IPS-18c (cell line): Measurements from ENCODE around the gene SCARB2.

Source experiments
- H3K4me3 ChIP-seq: 2 replicates; pipeline ENCODE4 v1.7.0; 2013; ENCODE audit warnings: low read depth, mild to moderate bottlenecking, low read length, moderate library complexity; ENCODE audit not compliant: insufficient read depth
- H3K9me3 ChIP-seq: one replicate; pipeline ENCODE4 v1.6.1; 2013; ENCODE audit warnings: mild to moderate bottlenecking, low read length, moderate library complexity; ENCODE audit not compliant: control insufficient read depth, insufficient read depth

SCARB2 gene

DNA sequence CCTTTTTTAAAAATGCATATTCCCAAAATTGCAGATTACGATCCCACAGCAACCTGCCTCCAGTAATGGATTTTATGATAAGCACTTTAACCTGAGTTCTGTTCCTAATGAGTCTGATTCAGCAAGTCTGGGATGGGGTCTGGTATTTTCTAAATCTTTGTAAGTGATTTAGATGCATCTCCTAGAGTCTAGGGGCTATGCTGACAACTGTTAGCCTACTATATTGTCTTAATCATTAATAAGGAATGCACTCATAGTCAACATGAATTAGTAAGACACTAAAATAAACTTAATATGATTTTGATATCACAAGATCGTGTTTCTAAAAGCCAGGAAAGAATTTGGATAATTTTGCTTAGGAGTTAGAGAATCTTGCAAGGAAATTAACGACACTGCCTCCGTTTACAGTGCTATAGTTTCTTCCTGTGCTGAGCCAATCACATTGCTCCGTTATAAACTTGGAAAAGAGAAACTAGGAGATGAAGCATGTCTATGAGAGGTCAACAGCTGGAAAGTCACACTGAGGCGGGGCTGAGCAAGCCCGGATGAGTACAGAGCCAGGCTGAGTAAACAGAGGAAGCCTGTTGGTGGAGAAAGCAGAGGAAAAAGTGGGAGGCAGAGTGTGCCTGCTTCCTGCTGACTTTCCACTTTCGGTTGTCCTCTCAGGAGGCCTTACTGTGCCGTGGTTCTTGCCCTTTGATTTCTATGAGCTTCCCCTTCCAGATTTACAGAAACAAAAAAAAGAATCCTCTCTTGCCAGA, 5.4 kb downstream of the SCARB2 start:
- no peak overlapping the region for H3K4me3 ChIP-seq
- no peaks in the 10 kb centered on the region for H3K9me3 ChIP-seq

DNA sequence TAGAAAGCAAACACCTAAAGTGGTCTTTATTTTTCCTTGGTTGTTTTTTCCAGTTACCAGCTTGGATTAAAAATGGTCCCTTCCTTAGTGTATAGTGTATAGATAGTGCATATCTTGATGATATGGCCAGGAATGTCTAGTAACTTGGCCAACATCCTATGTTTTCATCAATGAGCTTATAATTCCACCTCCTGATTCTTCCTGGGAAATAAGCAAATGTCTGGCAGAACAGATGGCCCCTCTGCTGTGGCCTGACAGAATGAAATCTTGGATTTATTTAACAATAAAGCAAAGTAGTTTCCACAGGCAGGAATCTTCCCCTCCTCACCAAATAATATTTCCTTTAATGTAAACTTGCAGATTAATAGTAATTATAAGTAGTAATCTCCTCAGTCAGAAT, 6.1 kb downstream of the SCARB2 start:
- no peak overlapping the region for H3K4me3 ChIP-seq

DNA sequence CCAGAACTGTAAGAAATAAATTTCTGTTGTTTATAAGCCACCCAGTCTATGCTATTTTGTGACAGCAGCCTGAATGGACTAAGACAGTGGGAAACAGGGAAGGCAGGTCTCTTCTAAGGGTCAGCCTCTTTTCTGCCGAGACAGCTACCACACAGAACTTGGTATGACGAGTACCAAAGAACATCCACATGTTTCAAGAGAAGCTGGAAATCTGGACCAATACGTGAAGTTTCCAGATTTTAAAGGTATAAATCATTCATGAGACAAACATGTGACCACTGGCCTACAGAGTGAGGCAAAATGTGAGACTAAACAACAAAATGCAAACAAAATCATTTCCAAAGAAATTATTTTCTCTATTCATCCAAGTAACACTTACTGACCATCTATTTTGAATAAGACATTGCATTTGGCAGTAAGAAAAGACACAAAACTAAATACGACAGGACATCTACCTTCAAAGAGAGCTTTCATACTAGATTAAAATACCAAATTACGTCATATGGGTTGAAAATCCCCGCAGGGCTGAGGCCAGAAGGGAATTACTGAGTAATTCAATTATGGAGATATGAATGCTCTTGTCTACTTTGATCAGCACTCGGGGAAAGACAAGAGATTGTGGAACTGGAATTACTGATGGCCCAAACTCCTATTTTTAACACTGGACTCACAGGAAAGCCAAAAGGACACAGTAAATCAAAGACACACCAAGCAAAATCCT, 7.2 kb downstream of the SCARB2 start:
- Histone ChIP-seq H3K9me3 (no peaks in the 10 kb centered on the region), H3K4me3 (no peak overlapping the region)

More for the DNA sequence above, 6.1 kb downstream of the SCARB2 start:
- H3K9me3 ChIP-seq = no peaks in the 10 kb centered on the region

DNA sequence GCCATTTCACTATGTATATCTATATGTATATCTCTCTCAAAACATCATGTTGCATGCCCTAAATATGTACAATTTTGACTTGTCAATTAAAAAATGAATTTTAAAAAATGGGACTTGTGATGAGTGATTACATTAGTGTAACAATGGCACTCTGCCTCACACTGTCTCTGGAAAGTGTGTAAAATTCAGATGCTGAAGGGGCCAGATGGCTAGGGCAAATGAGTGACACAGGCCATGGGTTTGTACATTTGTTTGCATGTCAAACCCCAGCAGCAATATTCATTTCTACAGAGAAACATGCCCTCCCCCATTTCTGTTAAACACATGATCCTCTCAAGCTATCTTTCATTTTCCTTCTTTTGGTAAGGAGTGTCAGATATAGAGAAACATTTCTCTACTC, 8.1 kb downstream of the SCARB2 start:
- no peaks in the 10 kb centered on the region for H3K9me3 ChIP-seq
- no peak overlapping the region for H3K4me3 ChIP-seq

DNA sequence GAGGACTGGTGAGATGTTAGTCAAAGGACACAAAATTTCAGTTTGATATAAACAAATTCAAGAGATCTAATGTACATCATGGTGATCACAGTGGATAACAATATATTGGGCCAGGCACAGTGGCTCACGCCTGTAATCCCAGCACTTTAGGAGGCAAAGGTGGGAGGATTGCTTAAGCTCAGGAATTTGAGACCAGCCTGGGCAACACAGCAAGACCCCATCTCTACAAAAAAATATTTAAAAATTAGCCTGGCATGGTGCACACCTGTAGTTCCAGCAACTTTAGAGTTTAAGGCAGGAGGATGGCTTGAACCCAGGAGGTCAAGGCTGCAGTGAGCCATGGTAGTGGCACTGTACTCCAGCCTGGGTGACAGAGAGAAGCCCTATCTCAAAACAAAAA, 8.7 kb downstream of the SCARB2 start:
- no peaks in the 10 kb centered on the region for H3K9me3 ChIP-seq
- H3K4me3 ChIP-seq = no peak overlapping the region

DNA sequence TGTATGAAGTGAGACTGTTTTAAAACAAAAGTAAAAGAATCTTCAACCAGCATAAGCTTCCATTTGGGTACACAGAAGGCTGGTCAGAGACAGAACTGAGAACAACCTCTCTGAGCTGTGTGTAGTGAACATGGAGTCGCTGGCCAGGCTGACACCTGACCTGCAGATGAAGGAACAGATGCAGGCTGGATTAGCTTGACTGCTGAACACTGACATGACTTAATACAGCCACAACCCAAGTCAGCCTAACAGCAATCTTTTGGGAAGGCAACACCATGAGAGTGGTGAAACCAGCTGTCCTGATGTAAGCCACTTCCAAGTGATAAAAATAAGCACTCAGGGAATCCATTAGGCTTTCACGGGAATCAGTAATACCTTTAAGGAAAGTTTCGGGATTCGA, 10.1 kb downstream of the SCARB2 start:
- no peak overlapping the region for H3K4me3 ChIP-seq
- H3K9me3 ChIP-seq = no peaks in the 10 kb centered on the region

DNA sequence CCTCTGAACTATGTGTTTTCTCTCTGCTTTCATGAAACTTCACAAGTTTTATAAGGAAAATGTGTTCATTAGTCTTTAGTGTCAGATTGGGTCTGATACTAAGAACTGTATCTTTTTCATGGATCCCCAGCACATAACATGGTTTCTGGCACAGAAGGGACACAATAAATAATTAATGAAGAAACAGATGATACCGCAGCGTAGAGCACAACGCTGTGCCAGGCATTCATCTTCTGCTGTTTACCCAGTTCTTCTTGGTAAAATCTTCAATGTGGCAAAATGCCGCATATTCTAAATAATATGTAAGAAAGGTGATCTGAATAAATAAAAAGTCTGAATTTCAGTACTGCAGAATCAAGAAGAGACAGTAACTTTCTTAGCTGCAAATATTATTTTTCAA, 12.3 kb downstream of the SCARB2 start:
- no peaks in the 10 kb centered on the region for H3K9me3 ChIP-seq
- no peak overlapping the region for H3K4me3 ChIP-seq

DNA sequence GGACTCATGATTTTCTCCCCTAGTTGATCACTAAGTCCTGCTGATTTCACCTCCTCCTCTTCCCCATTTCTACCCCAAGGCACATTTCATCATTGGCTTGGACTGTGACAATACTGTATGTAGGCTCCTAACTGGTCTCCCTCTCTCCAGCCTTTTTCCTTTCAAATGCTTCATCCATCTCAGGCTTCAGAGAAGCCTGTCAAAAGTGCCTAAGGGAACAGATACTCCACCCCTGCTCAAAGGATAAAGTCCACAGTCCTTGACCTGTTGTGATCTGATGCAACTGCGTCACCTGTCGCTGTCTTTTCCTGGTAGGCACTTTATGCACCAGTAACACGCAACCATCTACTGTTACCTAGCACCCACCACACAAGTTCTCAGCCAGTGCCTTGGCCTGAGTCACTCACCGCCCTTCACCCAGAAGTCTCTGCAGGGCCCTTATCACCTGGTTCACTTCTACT, 12.8 kb downstream of the SCARB2 start:
- Histone ChIP-seq H3K9me3 (no peaks in the 10 kb centered on the region), H3K4me3 (no peak overlapping the region)

DNA sequence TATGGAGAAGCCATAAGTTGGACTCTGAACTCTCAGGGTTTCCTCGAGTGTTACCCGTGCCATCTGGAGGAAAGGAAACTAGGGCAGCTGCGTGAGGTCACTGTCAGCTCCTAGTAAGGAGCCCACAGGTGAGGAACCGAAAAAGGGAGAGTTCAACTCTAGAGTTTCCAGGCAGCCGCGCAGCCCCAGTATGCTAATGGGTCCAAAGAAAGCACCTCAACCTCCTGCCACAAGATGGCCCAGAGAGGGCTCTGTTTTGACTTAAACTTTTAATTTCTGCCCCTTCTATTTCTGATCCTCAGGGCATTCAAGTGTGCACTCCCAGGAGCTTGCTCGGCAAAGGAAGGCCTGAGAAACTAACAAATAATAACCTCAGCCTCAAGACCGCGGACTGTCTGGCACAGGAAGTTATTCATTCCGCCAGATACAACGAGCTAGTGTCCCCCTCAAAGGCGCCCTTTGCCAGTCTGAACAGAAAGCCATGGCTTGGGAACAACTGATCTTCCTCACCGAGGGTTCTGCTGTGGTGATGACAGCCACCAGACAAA, 13.9 kb downstream of the SCARB2 start:
- H3K9me3 ChIP-seq = no peaks in the 10 kb centered on the region
- H3K4me3 ChIP-seq = no peak overlapping the region

DNA sequence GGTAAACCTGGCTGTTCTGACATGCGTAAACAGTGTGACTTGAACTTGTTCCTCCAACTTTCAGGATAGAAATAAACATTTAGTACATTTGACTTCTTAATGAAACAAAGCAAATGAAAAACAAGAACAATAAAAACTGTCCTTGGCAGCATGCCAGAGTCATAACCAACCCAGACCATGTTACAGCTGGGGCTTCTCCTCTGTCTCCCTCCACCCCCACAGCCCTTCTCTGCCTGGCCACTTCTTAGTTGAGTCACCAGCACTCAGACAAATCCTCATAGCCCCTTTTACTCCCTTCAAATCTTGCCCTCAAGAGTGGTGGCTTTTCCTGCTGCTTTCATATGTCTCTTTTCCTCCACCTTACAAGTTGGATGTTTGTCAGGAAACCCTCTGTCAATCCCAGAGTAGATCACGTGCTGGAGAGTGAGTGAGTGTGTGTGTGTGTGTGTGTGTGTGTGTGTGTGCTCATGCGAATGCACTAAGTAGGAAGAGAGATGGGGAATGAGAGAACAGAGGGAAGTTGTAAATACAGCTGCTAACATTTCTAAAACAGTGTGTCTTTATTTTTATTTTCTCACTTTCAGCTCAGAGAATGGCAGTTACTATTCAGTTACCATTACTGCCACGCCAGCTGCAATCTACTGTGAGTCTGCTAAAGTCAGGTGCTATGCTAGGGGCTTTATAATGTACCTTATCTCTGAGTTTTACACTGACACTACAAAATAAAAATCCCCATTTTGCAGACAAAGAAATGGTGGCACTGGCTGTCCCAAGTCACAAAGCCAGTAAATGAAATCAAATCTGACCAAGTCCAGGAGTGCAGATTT, 15.0 kb downstream of the SCARB2 start:
- Histone ChIP-seq H3K4me3 (no peak overlapping the region), H3K9me3 (no peaks in the 10 kb centered on the region)

DNA sequence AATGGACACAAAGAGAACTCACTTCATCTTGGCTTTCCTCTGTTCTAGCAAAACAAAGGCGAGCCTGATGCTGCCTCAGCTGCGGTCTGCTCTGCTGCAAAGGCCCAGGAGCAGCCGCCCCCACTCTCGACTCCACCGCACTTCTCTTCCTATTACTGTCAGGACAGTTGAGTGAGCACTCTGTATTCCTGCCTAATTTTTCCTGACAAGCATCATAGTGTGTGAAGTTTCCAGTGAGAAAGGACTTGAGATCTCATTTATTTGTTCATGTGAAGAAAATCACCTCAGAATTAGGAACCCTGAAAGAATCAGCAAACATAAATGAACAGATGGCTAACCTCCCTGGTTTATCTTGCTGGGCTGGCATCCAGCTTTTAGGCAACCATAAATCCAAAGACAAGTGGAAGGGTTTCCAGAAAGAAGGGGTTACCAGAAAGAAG, 15.6 kb downstream of the SCARB2 start:
- H3K4me3 ChIP-seq = no peak overlapping the region
- H3K9me3 ChIP-seq = peaks cover 4% of the 10 kb centered on the region

DNA sequence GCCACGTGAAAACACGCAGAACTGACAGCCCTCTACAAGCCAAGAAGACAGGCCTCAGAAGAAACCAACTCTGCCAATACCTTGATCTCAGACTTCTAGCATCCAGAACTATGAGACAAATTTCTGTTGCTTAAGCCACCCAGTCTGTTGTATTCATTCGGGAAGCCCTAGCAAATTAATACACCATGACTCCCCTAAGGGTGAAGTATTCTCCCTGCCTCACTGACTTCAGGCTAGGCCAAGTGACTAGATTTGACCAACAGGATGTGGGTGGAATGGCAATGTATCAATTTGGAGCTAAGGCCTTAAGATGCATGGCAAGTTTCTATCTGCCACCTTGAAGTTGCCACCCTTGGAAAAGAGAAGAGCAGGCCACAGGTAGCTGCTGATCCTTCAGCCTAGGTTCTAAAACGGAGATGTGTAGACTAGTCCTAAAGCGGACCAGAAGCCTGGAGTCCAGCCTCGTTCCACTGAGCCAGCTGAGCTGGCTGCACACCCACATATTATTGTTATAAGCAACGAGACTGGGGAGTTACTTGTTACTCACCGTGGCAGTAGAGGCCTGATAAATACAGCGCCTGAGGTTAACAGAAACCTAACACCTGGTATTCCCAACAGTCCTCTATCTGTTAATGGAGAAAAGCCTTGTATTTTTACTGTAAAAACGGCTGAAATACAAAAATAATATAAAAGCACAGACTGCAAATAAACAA, 16.4 kb downstream of the SCARB2 start:
- peaks cover 4% of the 10 kb centered on the region for H3K9me3 ChIP-seq
- no peak overlapping the region for H3K4me3 ChIP-seq

DNA sequence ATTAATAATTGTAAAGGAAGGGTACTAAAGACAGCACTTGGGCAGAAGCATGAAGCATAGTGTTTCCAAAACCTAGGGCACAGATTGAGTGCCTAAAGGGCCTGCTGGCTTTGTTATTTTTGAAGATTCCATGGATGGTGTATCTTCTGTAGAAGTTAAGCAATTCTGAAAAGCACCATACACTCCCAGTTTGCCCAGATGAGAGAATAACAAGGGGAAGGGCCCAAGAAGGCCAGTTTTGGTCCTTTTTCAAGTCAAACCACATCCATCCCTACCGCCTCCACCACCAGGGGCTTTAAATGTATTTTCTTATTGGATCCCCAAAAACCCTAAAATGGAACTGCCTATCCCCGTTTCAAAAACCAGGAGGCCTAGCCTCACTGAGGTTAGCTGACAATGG, 17.2 kb downstream of the SCARB2 start:
- Histone ChIP-seq H3K4me3 (no peak overlapping the region), H3K9me3 (peaks cover 6% of the 10 kb centered on the region)

DNA sequence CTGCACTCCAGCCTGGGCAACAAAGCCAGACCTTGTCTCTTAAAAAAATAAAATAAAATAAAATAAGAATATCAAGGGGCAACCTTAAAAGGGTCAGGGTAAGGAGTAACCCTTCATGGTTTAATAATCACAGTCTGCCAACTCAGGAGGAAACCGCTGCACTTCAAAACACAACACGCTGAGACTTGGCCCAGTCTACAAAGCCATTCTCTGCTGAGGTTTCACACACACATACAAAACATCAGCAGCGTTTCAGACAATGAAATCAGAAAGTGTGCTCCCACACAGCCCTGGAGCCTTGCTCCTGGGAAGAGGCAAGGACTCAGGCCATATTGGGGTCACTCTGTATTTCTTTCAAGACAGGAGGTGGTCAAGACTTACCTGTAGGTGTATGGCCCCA, 18.3 kb downstream of the SCARB2 start:
- Histone ChIP-seq H3K4me3 (no peak overlapping the region), H3K9me3 (peaks cover 6% of the 10 kb centered on the region)

DNA sequence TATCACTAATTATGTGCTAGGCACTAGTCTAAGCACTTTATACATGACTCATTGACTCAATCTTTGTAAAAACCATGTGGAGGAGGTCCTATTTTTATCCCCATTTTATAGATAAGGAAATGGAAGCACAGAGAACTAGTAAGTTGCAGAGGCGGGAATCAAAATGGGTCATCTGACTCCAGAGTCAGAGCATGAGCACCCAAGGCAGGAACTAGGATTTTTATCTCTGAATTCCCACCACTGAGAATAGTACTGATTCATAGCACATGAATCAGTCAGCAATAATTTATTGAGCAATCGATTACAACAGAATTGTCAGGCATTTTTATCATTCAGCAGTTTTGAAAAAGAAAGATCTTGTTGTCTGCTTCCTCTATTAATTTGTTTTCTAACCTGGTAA, 19.3 kb downstream of the SCARB2 start:
- Histone ChIP-seq H3K4me3 (no peak overlapping the region), H3K9me3 (peaks cover 6% of the 10 kb centered on the region)

DNA sequence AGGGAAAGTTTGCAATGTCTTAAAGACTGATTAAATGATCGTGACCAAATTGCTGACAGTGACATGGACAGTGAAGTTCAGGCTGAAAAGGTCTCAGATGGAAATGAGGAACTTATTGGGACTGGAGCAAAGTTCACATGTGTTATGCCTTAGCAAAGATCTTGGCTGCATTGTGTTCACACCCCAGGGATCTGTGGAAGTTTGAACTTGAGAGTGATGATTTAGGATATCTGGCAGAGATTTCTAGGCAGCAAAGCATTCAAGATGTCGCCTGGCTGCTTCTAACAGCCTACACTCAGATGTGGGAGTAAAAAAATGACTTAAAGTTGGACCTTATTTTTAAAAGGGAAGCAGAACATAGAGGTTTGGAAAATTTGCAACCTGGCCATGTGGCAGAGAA, 21.4 kb downstream of the SCARB2 start:
- H3K4me3 ChIP-seq = no peak overlapping the region
- H3K9me3 ChIP-seq = peaks cover 6% of the 10 kb centered on the region

DNA sequence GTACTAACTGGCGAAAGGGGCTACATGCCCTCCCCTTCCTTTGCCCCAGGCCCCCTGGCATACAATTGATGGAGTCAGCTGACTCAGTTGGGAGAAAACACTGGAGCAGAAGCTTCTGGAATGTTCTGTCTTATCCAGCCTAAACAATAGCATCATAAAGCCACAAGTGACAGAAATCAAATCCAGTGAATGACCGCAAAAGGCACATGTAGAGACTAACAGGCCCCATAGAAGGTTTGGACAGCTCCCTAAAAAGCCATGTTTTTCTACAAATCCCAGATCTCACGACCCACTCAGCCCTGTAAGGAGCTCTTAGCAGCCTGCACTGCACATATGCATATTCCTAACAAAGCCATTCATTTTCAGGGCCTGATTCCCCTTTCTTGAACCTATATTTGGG, 25.1 kb downstream of the SCARB2 start:
- H3K9me3 ChIP-seq = peaks cover 6% of the 10 kb centered on the region
- no peak overlapping the region for H3K4me3 ChIP-seq
